SK-N-SH treated with all-trans-retinoic acid at 6 μM for 48 hours (cell line): ENCODE measurements around the gene CDHR3.

ENCODE experiments used
- CREB5 ChIP-seq: fragments of 250-450 bp; sonication (Bioruptor Pico); IDR thresholded peaks from 2 replicates; pipeline ENCODE4 v1.5.1; 2020; ENCODE audit warnings: low read depth, mild to moderate bottlenecking, moderate library complexity
- ESRRG ChIP-seq: fragments of 250-450 bp; sonication (Bioruptor Pico); IDR thresholded peaks from 2 replicates; pipeline ENCODE4 v1.6.1; 2021; ENCODE audit warnings: mild to moderate bottlenecking
- PATZ1 ChIP-seq: fragments of 250-450 bp; sonication (Bioruptor Pico); IDR thresholded peaks from 2 replicates; pipeline ENCODE4 v1.8.0; 2020; ENCODE audit warnings: mild to moderate bottlenecking, moderate library complexity, borderline replicate concordance
- PPARA ChIP-seq: fragments of 250-450 bp; sonication (Bioruptor Pico); IDR thresholded peaks from 2 replicates; pipeline ENCODE4 v1.5.0; 2020; ENCODE audit warnings: mild to moderate bottlenecking, borderline replicate concordance
- TCF4 ChIP-seq: fragments of 250-450 bp; sonication (Bioruptor Pico); IDR thresholded peaks from 2 replicates; pipeline ENCODE4 v1.8.0; 2021; ENCODE audit warnings: mild to moderate bottlenecking, moderate library complexity, borderline replicate concordance
- ZC3H10 ChIP-seq: fragments of 250-450 bp; sonication (Bioruptor Pico); IDR thresholded peaks from 2 replicates; pipeline ENCODE4 v1.5.1; 2021; ENCODE audit warnings: mild to moderate bottlenecking, moderate library complexity
- ZFP3 ChIP-seq: fragments of 250-450 bp; sonication (Bioruptor Pico); IDR thresholded peaks from 2 replicates; pipeline ENCODE4 v1.5.0; 2020; ENCODE audit warnings: mild to moderate bottlenecking, moderate library complexity

GRCh38 chr7:106072715-106073091 lies 109.6 kb downstream of the CDHR3 start:
- TF ChIP-seq PPARA (CRISPR knock-in tag) (no peak), CREB5 (CRISPR knock-in tag) (no peak), TCF4 (CRISPR knock-in tag) (no peak), ESRRG (CRISPR knock-in tag) (no peak), ZC3H10 (CRISPR knock-in tag) (no peak), PATZ1 (CRISPR knock-in tag) (no peak), ZFP3 (CRISPR knock-in tag) (no peak)
